Neuronal stem cell (in vitro differentiated cells): ENCODE results near the gene ERICH2.

Experiments
- DNase-seq: peaks from one replicate; pipeline ENCODE4 v3.0.0-alpha.2; 2013; ENCODE audit warnings: low spot score
- H2AFZ ChIP-seq: one replicate; pipeline ENCODE4 v1.6.1; 2013; ENCODE audit warnings: mild to moderate bottlenecking, low read length, inconsistent platforms
- H2AK5ac ChIP-seq: 2 replicates; pipeline ENCODE4 v1.6.1; 2013; ENCODE audit warnings: low read depth, mild to moderate bottlenecking, inconsistent platforms, low read length, moderate library complexity, mixed read lengths
- H2BK120ac ChIP-seq: 2 replicates; pipeline ENCODE4 v1.6.1; 2013; ENCODE audit warnings: low read depth, mild to moderate bottlenecking, inconsistent platforms, low read length, moderate library complexity, mixed read lengths
- H2BK12ac ChIP-seq: one replicate; pipeline ENCODE4 v1.6.1; 2013; ENCODE audit warnings: low read length, inconsistent platforms
- H2BK15ac ChIP-seq: 2 replicates; pipeline ENCODE4 v1.6.1; 2013; ENCODE audit warnings: mild to moderate bottlenecking, low read length, inconsistent platforms, mixed read lengths
- H2BK5ac ChIP-seq: one replicate; pipeline ENCODE4 v1.6.1; 2013; ENCODE audit warnings: inconsistent platforms, mild to moderate bottlenecking, low read length, moderate library complexity
- H3K14ac ChIP-seq: one replicate; pipeline ENCODE4 v1.6.1; 2013; ENCODE audit warnings: low read length, inconsistent platforms
- H3K18ac ChIP-seq: 2 replicates; pipeline ENCODE4 v1.6.1; 2013; ENCODE audit warnings: low read length, inconsistent platforms
- H3K23ac ChIP-seq: 2 replicates; pipeline ENCODE4 v1.6.1; 2013; ENCODE audit warnings: low read depth, mild to moderate bottlenecking, mixed read lengths, low read length, inconsistent platforms; ENCODE audit not compliant: poor library complexity
- H3K27ac ChIP-seq: replicated peaks from 3 replicates; pipeline ENCODE4 v1.5.1; 2013; ENCODE audit warnings: low read length, inconsistent platforms
- H3K27me3 ChIP-seq, 3 experiments: 2 replicates each; pipeline ENCODE4 v1.6.1; 2013; ENCODE audit warnings: low read length in 3 of 3, mild to moderate bottlenecking in 2 of 3, inconsistent platforms in 1 of 3, low read depth in 1 of 3, mixed read lengths in 1 of 3, moderate library complexity in 1 of 3; ENCODE audit not compliant: control insufficient read depth in 3 of 3, insufficient read depth in 3 of 3
- H3K36me3 ChIP-seq, 2 donors: replicated peaks in 1 of 2; 2 replicates each; pipeline ENCODE4 v1.6.1; 2013; ENCODE audit warnings: low read length in 2 of 2; ENCODE audit not compliant: control insufficient read depth in 2 of 2, insufficient read depth in 2 of 2
- H3K4ac ChIP-seq: 2 replicates; pipeline ENCODE4 v1.6.1; 2013; ENCODE audit warnings: inconsistent platforms, mild to moderate bottlenecking, low read length, moderate library complexity
- H3K4me1 ChIP-seq, 2 donors: 1 replicate in 1 of 2; 2 replicates in 1 of 2; pipeline ENCODE4 v1.6.1; 2013; ENCODE audit warnings: low read length in 2 of 2, low read depth in 1 of 2; ENCODE audit not compliant: control insufficient read depth in 2 of 2, insufficient read depth in 1 of 2
- H3K4me2 ChIP-seq: one replicate; pipeline ENCODE4 v1.6.1; 2013; ENCODE audit warnings: mild to moderate bottlenecking, low read length, inconsistent platforms; ENCODE audit not compliant: insufficient read depth, poor library complexity, severe bottlenecking
- H3K4me3 ChIP-seq, 2 donors: 2 replicates each; pipeline ENCODE4 v1.5.1; 2013; ENCODE audit warnings: low read length in 2 of 2, mild to moderate bottlenecking in 2 of 2, inconsistent platforms in 1 of 2, moderate library complexity in 1 of 2
- H3K79me1 ChIP-seq: one replicate; pipeline ENCODE4 v1.6.1; 2013; ENCODE audit warnings: low read depth, mild to moderate bottlenecking, inconsistent platforms, low read length, moderate library complexity
- H3K9ac ChIP-seq: one replicate; pipeline ENCODE4 v1.6.1; 2013; ENCODE audit warnings: mild to moderate bottlenecking, low read depth, low read length, inconsistent platforms; ENCODE audit not compliant: poor library complexity
- H3K9me3 ChIP-seq, 2 donors: replicated peaks in 1 of 2; 2 replicates each; pipeline versions ENCODE3 to v1.6.1; 2013; ENCODE audit warnings: low read length in 2 of 2, mild to moderate bottlenecking in 2 of 2, inconsistent platforms in 1 of 2, low read depth in 1 of 2, mixed read lengths in 1 of 2, moderate library complexity in 1 of 2; ENCODE audit not compliant: control insufficient read depth in 2 of 2, insufficient read depth in 1 of 2
- H4K8ac ChIP-seq: one replicate; pipeline ENCODE4 v1.6.1; 2013; ENCODE audit warnings: low read depth, mild to moderate bottlenecking, inconsistent platforms, low read length, moderate library complexity
- H4K91ac ChIP-seq: one replicate; pipeline ENCODE4 v1.6.1; 2013; ENCODE audit warnings: low read length, low read depth, mild to moderate bottlenecking, inconsistent platforms; ENCODE audit not compliant: poor library complexity
- WGBS, 2 donors: extraction: QIAGEN DNeasy Blood & Tissue Kit; methylation state at CpG; one replicate each; pipeline ENCODE4 v1.1.7; 2013; ENCODE audit warnings: missing lambda C conversion rate in 2 of 2, mixed read lengths in 1 of 2; ENCODE audit not compliant: insufficient read length in 2 of 2, insufficient replicate concordance in 1 of 2; ENCODE audit errors: extremely low coverage in 2 of 2; 5-methylcytosine and 5-hydroxymethylcytosine counted together

The ERICH2 gene

GRCh38 chr2:170822290-170823087 is 52.3 kb downstream of the ERICH2 start:
- Histone ChIP-seq H4K91ac (no peak overlapping the region), H2BK12ac (no peak overlapping the region), H3K79me1 (no peaks in the 10 kb centered on the region), H3K27ac (no peak overlapping the region), H2BK120ac (no peak overlapping the region), H3K9ac (peak overlapping the region; percentile 75), H2BK5ac (no peak overlapping the region), H3K4me1 (peaks cover 12 to 22% of the 10 kb centered on the region in 2 donors), H3K27me3 (peaks cover 29 to 94% (median 79%) of the 10 kb centered on the region in 3 experiments), H3K14ac (no peak overlapping the region), H3K4me3 (peak overlapping the region; percentile 42 to 53), H2BK15ac (no peak overlapping the region), H3K4me2 (peak overlapping the region; percentile 94), H4K8ac (no peak overlapping the region), H3K23ac (no peak overlapping the region), H3K4ac (no peak overlapping the region), H2AK5ac (no peak overlapping the region), H3K18ac (peak overlapping the region; percentile 84), H3K36me3 (no peaks in the 10 kb centered on the region), H2AFZ (peak overlapping the region; percentile 90), H3K9me3 (peaks cover 0 to 3% of the 10 kb centered on the region in 2 donors)
- DNase-seq = peak; percentile 27
- WGBS, 2 donors = no CpG with 5 or more reads among the region's 43 CpGs

GRCh38 chr2:170823088-170823897 is 53.1 kb downstream of the ERICH2 start:
- peaks cover 10 to 18% of the 10 kb centered on the region in 2 donors for H3K4me1 ChIP-seq
- peak overlapping the region; percentile 42 to 79 for H3K4me3 ChIP-seq
- peaks cover 0 to 3% of the 10 kb centered on the region in 2 donors for H3K9me3 ChIP-seq
- H2BK12ac ChIP-seq = peak overlapping the region; percentile 77
- H3K18ac ChIP-seq = peak overlapping the region; percentile 94
- DNase-seq = peak; percentile 29
- no peak overlapping the region for H3K4ac ChIP-seq
- H2BK15ac ChIP-seq = peak overlapping the region; percentile 96
- peak overlapping the region; percentile 39 for H2BK5ac ChIP-seq
- no peak overlapping the region for H4K91ac ChIP-seq
- peak overlapping the region; percentile 94 for H3K4me2 ChIP-seq
- no peaks in the 10 kb centered on the region for H3K79me1 ChIP-seq
- H2AFZ ChIP-seq = peak overlapping the region; percentile 90
- no peak overlapping the region for H4K8ac ChIP-seq
- WGBS, 2 donors = no CpG with 5 or more reads among the region's 61 CpGs
- peak overlapping the region; percentile 39 for H3K23ac ChIP-seq
- H3K27me3 ChIP-seq = peaks cover 25 to 86% (median 72%) of the 10 kb centered on the region in 3 experiments
- peak overlapping the region; percentile 98 for H2BK120ac ChIP-seq
- no peak overlapping the region for H2AK5ac ChIP-seq
- no peak overlapping the region for H3K27ac ChIP-seq
- H3K14ac ChIP-seq = peak overlapping the region; percentile 47
- no peaks in the 10 kb centered on the region for H3K36me3 ChIP-seq
- peak overlapping the region; percentile 89 for H3K9ac ChIP-seq

- Histone ChIP-seq H2BK5ac (no peak overlapping the region), H3K4me1 (peaks cover 5 to 14% of the 10 kb centered on the region in 2 donors), H4K91ac (no peak overlapping the region), H2BK120ac (peak overlapping the region; percentile 98), H3K18ac (peak overlapping the region; percentile 94), H3K4ac (no peak overlapping the region), H3K36me3 (no peaks in the 10 kb centered on the region), H4K8ac (no peak overlapping the region), H3K23ac (no peak overlapping the region), H3K27ac (no peak overlapping the region), H2BK12ac (peak overlapping the region; percentile 77), H2AK5ac (no peak overlapping the region), H3K14ac (no peak overlapping the region), H3K27me3 (peaks cover 20 to 84% (median 69%) of the 10 kb centered on the region in 3 experiments), H2BK15ac (peak overlapping the region; percentile 96), H3K79me1 (no peaks in the 10 kb centered on the region), H2AFZ (peak overlapping the region; percentile 90), H3K9me3 (peaks cover 0 to 3% of the 10 kb centered on the region in 2 donors), H3K4me3 (peak overlapping the region; percentile 42 to 77), H3K4me2 (peak overlapping the region; percentile 94), H3K9ac (peak overlapping the region; percentile 89)
- peak; percentile 18 for DNase-seq
- no CpG with 5 or more reads among the region's 11 CpGs for WGBS, 2 donors
These were observed 53.7 kb downstream of the ERICH2 start for GRCh38 chr2:170823898-170824215.

DNA sequence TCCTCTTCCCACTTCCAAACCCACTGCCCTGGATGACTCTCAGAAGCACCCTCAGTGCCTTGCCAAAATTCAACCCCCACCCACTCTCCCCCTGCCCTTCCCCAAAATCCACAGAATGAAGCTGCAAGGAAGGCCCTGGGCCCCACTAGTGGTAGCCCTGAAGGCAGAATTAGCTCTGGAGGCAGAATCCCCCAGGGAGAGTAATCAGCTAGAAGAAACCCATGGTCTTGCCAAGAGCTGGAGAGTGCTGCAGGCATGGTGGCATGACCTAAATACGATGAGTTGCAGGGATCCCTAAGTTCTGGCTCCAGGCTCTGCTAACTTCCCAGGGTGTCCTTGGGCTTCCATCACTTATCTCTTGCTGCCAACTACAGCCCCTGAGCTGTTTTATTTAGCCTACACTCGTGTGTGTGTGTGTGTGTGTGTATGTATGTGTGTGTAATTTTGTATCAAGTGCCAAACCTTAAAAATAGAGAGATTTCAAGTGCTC is 54.4 kb downstream of the ERICH2 start:
- Histone ChIP-seq H2BK120ac (no peak overlapping the region), H2AFZ (no peak overlapping the region), H3K9me3 (peaks cover 0 to 3% of the 10 kb centered on the region in 2 donors), H2BK15ac (no peak overlapping the region), H3K27me3 (peaks cover 18 to 77% (median 62%) of the 10 kb centered on the region in 3 experiments), H2BK5ac (no peak overlapping the region), H3K23ac (no peak overlapping the region), H3K4me3 (no peak overlapping the region), H3K18ac (no peak overlapping the region), H3K14ac (no peak overlapping the region), H2BK12ac (peak overlapping the region; percentile 77), H3K79me1 (no peaks in the 10 kb centered on the region), H3K27ac (no peak overlapping the region), H3K4me2 (no peak overlapping the region), H3K9ac (no peak overlapping the region), H2AK5ac (no peak overlapping the region), H4K91ac (no peak overlapping the region), H4K8ac (no peak overlapping the region), H3K36me3 (no peaks in the 10 kb centered on the region), H3K4ac (no peak overlapping the region), H3K4me1 (peaks cover 5 to 14% of the 10 kb centered on the region in 2 donors)
- no peak for DNase-seq
- no CpG with 5 or more reads among the region's 2 CpGs for WGBS, 2 donors
